NCI-H187 treated with DMSO at 0.1 percent for 48 hours (cell line): ENCODE data around the gene MGMT.

Experiments
- DNase-seq: peaks from one replicate; lab custom pipeline; 2025; lab: John Stamatoyannopoulos, UW

Gene MGMT

GRCh38 chr10:129626309-129626708, 159.3 kb downstream of the MGMT start:
- no peak for DNase-seq

DNA sequence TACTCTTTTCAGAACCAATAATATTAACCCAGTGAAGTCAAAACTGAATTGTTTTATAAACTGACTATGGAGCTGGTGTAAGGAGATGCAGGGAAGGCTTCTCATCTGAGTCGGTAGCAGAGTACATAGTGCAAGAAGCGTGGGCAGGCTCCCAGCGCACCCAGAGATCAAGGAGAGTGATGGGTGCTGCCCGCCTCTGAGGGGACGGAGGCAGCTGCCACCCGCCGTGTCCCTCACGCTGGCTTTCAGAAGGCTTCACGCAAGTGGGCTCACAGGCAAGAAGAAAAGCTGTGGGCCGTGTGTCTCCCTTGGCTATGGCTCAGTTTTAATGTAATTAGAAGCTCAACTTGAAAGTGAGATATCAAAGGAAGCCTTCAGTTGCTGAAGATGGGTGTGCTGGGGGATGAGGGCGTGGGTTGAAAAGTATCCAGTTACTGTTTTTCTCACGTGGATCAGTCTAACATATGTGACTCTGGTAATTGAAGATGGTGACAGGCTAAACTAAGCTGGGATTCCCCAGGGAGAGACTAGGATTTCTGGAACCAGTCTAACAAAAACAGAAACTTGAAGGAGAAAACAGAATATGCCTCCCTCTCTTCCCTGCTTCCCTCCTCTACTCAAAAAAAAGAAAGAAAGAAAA, 159.9 kb downstream of the MGMT start:
- no peak for DNase-seq

DNA sequence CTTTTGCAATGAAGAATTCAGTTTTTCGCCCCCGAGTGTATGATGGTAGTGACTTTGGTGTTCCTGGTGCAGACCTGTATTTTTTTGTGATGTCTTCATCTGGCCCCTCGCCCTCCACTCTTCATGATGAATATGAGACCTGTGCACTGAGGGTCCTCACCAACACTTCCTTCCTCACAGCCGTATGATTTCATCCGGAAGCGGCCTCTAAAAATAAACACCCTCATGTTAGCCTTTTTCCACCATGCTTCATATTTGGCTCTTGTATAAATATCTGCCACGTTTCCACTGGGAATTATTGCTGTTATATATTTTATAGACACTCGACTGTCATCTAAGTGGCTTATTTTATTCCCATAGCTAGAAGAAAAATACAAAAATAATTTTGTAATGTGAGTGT, 160.4 kb downstream of the MGMT start:
- no peak for DNase-seq

GRCh38 chr10:129628823-129629222, 161.8 kb downstream of the MGMT start:
- DNase-seq, result no peak

DNA sequence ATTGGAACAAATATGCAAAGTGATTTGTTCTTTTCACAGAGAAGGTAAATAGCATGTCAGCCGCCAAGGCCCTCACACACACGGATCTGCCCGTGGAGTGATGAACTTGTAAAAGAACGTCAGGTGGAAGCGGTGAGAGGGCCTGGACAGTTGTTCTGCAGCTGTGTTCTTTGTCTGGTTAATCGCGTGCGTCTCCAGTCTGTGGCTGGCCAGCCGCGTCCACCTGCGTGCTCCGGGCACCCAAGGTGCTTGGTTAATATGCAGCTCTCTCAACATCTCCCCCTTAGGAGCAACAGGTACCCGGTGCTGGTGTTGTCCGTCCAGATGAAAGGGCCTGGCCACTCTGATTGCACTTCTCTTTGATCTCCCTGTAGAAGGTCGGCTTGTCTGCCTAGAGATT, 162.9 kb downstream of the MGMT start:
- DNase-seq, result no peak

- DNase-seq, result no peak
Observed at GRCh38 chr10:129631006-129631405, 164.0 kb downstream of the MGMT start.

DNA sequence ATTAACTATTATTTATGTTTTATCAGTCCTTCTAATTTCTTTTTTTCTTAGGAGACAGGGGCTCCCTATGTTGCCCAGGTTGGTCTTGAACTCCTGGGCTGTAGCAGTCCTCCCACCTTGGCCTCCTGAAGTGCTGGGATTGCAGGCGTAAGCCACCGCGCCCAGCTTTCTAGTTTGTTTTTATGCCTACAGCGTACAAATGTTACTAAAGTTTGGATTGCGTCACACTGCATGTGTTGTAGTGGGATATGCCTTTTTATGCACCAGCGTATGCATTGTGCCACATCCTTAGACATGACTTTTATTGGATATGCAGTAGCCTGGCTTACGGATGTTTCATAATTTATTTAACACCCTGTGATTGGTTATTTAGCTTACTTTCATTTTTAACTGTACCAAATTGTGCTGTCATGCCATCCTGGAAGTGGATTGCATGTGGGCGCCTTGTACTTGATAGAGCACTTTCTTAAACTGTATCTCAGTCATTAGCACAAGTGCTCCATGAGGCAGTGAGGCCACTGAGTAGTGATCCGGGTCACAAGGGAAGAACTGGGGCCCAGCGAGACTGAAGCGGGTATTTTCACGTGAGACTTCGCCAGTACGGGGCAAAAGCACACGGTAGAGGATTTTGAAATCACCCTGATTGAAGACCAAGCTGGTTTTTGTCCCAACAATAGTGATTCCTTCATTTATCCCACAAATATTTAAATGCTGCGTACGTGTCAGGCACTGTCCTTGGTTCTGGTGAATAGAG, 165.0 kb downstream of the MGMT start:
- DNase-seq, result no peak

GRCh38 chr10:129637010-129637409, 170.0 kb downstream of the MGMT start:
- no peak for DNase-seq

- no peak for DNase-seq
Observed at GRCh38 chr10:129637846-129638245, 170.8 kb downstream of the MGMT start.

DNA sequence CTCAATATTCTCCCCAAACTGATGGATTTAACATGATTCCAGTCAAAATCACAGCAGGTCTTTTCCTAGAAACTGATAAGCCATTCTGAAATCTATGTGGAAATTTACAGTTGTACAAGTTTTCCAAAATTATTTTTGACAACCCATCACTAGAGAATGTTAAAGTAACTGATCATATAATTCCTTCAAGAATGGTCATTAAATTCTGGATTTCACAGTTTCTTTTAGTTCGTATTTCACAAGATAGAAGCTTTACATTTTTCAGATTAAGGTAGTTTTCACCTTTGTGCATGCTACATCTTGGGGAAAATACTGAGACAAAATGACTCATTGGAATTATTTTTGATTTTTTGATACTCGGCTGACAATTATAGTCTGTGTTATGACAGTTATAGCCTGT, 174.3 kb downstream of the MGMT start:
- no peak for DNase-seq

GRCh38 chr10:129641982-129642381, 174.9 kb downstream of the MGMT start:
- no peak for DNase-seq

DNA sequence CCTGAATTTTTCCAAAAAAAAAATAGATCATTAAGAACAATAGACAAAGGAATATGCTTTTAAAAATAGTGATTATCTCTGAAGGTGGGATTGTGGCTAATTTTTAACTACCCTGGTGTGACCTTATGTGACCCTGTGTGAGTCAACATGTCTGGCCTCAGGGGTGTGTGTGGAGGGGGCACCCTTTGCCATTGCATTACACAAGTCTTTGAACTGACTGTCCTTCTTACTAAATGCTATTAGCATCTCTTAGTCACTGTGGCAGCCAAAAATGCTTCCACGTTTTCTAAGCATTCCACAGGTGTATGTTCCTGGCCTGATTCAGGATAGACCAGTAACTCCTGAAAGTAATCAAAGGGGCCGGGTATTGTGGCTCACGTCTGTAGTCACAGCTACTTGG, 175.4 kb downstream of the MGMT start:
- DNase-seq, result no peak

DNA sequence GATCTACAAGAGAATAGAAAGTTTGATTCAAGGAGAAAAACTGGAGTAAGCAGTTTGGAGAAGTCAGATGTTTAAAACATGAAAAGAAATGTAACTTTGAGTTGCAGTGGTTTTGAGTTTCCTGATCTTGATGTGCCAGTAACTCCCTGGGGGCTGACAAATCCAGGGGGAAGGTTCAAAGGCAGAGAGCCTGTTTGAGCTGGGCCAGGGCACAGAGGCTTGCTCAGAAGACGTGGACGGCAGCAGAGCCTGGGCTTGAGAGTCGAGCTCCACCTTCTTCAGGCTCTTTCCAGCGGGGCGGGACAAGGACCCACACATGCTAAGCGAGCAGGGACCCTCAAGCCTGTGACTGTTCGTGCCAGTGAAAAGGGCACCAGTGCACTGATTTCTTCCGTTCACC, 176.2 kb downstream of the MGMT start:
- no peak for DNase-seq

DNA sequence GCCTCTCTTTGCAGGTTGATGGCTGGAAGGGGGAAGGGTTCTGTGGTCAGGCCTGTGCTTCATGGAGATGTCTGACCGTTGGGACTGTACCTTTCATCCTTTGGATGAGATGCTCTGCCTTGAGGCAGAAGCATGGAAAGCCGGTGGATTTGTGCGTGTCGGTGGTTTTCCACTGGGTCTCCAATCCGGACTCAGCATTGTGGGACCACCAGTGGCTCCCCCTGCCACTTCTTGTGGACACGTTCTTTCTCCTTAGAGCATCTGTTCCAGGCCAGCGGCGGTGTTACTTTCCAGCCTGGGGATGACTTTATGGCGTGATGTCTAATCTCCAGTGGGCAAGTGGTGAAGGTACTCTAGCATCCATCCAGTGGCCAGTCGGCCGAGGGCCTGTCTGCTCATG, 178.4 kb downstream of the MGMT start:
- DNase-seq, result no peak

DNA sequence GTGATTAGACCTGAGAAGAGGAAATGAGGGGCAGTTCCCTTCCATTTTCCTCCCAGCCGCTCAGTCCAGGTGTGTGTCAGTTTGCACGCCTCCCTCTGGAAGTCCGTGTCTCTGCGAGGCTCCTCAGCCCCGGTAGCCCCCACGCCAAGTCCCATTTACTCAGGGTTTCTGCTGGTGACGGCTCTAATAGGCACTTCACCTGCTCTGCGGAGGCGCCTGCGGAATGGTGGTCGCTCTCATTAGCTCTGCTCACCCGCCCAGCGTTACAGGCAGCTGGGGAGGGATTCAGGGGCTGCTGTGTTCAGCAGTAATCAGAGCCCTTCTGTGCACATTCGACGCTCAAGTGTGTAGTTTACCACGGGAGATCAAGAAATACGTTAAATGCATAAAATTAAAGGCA, 179.9 kb downstream of the MGMT start:
- DNase-seq, result no peak

DNA sequence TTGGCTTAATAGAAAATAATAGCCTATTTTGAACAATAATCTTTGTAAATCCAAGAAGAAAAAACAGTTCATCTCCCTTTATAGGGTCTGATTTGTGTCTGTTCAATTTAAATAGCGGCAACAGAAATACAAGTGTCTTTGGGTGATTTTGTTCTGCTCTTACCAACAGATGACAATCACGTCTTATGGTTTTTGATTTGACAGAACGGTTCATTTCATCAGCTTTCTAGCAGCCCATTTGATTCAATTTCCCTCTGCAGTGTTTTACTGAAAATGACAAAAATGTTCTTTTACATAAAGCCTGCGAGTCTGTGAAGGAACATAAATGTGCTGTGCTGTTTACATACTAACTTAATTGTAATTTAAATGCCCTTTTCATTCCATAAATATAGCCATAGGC, 180.5 kb downstream of the MGMT start:
- DNase-seq, result no peak

GRCh38 chr10:129648856-129649255, 181.8 kb downstream of the MGMT start:
- no peak for DNase-seq

DNA sequence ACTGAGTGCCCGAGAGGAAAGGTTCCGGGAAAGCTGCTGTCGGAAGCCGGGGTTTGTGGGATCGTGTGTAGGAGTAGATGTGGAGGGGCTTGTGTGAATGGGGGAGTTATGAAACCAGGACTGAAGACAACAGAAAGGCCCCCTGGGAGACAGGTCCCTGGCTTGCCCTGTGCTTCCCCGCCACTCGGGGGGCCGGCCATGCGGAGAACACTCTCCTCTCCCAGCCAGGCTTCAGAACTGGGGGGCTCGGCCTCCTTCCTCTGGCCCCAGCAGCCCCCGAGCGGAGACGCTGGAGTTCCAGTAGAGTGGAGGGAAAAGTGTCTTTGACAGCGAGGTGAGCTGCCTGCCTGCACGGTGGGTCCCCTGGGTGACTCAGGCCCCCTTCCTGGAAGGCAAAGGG, 185.0 kb downstream of the MGMT start:
- no peak for DNase-seq

GRCh38 chr10:129652521-129653201, 185.6 kb downstream of the MGMT start:
- no peak for DNase-seq

DNA sequence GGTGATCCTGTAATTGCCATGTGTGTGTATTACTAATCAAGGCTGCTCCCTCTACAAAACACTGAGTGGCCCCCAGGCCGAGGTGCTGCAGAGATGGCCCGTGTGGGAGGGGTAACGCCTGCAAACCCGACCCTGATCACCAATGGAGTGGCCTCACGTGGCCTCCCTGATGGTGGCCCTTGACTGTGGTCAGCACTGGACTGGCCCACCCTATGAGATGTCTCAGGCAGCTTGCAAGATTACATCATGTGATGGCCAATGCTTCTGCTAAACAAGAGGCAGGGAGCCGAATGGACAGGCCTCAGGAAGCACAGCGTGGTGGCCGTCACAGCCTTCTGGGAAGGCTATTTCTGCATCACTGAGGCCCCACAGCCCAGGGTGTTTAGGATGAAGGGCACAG, 186.4 kb downstream of the MGMT start:
- no peak for DNase-seq

GRCh38 chr10:129653861-129654260, 186.8 kb downstream of the MGMT start:
- DNase-seq, result no peak

- no peak for DNase-seq
Observed at GRCh38 chr10:129654461-129654860, 187.4 kb downstream of the MGMT start.

DNA sequence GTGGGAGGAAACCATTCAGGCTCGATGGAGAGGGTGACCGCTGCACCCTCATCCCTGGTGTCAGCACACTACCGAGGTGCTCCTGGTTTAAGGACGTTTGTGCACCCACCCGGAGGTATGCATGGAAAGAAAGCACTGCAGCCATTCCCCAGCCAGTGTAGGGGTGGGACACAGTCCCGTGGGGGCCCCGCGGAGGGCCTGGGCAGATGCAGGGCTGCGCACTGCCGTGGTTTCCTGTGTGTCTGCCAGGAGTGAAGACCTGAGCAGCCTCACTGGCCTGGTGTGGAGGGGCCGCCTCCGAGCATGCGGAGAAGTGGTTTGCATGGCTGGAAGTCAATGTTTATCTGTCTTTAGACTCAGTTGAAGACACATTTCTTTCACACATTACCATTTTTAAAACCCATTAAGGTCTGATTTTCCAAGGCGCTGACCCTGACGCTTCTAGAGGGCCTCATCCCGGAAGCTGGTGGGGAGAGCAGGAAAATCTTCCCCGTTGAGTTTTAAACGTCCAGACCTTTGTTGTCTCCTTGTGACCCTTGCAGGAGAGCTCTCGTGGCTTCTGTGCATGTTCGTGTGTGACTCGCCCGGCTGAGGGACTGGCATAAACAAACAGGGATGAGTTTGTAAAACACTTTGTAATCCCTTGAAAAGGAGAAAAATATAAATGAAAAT, 188.1 kb downstream of the MGMT start:
- DNase-seq, result no peak
